GM18526 (cell line): ENCODE results near the gene TLX2.
A peak's percentile ranks its signal among the peaks of the same experiment; 100 is the strongest.

Experiments
- POLR2A ChIP-seq: IDR thresholded peaks from 3 replicates; pipeline ENCODE4 v1.6.1; 2011; ENCODE audit not compliant: insufficient read length; ENCODE audit errors: extremely low read depth

Gene TLX2

DNA sequence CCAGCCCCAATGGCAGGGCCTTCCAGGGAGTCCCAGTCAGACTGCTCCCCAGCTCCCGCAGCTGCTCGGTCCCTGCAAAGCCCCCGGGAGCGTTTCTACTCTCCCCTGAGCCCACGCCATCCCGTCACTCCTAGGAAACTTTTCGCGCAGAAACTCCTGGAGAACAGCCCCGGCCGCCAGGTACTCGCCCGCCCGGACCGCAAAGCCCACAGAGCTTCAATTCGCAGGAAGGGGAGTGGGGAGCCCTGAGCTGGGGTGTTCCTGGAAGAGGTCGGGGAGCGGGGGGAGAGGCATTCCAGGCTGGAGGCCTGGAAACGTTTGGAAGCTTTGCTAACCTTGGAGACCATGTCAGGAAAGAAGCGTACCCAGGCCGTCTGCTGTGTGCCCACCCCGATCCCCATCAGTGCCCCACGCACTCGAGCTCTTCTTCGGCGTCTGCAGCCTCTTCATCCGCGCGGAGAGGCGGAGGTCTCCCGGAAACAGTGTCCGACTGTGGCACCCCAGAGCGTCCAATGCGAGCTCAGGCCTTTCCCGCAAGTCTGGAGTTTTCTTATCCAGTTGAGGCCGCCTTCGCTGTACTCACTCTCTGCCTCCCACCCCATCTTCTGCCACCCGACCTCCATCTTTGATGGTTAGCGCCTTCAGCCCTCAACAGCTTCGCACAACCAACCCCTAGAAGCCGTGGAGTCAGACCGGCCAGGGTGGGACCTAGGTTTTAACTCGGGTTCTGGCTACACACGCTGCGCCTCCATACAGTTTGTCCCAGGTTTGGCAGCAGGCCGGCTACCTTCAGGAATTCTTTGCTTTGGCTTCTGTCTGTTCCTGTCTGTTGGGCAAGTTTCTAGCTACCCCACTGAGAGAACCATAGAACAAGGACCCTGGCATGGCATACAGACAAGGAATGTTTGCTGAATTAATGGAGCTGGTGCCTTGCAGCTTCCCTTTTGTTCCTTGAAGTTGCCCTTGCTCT is 10.5 kb upstream of the TLX2 start:
- TF ChIP-seq POLR2A, result no peak

DNA sequence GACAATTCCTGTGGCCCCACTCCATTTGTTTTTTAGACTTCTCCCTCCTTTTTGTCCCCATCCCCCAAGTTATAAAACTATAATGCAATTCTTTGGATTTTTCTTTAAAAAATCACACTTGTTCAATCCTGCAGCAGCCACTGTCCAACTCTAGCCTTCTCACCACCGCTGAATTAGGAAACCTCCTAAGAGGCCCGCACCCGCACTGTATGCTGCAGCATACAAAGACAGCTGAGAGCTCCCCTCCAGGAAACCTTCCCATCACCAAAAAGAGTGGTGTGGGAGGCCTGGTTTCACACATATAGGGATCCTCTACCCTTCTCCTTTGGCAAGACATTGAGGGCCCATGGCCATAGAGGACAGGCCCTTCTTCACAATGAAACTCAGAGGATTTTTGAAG is 9.7 kb upstream of the TLX2 start:
- TF ChIP-seq POLR2A, result no peak

DNA sequence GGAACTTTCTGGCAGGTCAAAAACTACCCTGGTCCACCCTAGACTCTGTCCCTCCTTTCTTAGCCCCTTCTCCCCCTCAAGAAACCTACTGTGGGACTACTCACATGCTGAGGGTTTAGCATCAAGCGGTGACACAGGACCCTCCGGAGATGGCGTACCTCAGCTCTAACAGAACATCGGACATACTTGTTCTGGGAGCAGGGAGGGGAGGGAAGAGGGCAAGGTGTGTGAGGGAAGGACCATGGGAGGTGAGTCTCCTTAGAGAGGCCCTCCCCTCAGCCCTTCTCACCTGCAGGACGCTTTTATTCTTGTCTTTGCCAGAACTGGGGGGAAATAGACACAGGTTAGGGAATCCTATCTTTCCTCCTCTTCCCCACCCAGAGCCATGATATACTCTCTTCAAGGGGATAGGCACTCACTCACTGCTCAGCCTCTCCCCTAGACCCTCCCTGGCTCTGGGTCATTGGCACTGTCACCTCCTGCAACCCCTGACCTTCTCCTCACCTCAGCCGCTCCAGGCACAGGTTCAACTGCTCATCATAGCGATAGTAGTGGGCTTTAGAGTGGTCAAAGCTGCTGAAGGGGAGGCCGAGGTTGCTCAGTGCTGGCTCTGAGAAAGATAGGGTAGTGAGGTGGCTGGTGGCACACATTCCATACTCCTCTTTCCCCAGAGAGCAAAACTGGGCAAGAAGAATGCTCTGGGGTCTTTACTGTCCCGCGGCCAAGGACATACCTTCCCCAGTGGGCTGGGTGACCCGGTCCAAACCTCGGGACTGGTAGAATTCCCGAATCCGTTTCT is 8.6 kb upstream of the TLX2 start:
- TF ChIP-seq POLR2A, result no peak

DNA sequence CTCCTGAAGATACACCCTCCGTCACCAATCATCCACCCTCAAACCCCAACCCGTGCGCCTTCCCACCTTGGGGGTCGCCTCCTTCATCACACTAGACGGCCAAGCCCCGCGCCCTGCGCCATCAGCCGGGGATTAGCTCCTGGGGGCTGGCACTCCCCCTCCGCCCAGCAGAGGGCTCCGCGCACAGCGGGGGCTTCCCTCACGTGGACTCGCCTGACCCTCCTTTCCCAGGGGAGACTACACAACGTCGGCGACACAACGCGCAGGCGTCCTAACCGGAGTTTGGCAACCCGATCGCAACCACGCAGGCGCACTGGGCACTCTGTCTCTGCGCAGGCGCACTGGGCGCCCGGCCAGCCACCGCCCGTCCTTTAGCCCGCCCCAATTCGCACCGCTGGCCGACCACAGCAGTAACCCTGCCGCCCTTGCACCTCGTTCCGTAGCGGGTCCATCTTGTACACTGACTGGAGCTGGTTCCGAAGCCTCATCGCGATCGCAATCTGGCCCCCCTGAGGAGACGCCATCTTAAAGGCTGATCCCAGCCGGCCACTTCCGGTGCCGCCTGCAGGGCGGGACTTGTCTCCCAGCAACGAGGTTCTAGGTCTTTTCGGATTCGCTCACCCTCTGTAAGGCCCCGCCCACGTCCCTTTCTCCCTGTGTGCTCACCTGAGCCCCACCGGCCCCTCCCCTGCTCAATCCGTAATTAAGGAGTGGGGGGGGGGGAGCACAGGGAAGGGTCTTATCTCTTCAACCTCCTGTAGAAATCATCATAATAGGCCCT is 6.9 kb upstream of the TLX2 start, which contains the start of gene PCGF1:
Gene PCGF1, minus strand, starts transcription at position 551 of the 781 bp plus-strand sequence. Its CDS starts 27 bp downstream, at position 524.
- peak; percentile 88 for TF ChIP-seq POLR2A

DNA sequence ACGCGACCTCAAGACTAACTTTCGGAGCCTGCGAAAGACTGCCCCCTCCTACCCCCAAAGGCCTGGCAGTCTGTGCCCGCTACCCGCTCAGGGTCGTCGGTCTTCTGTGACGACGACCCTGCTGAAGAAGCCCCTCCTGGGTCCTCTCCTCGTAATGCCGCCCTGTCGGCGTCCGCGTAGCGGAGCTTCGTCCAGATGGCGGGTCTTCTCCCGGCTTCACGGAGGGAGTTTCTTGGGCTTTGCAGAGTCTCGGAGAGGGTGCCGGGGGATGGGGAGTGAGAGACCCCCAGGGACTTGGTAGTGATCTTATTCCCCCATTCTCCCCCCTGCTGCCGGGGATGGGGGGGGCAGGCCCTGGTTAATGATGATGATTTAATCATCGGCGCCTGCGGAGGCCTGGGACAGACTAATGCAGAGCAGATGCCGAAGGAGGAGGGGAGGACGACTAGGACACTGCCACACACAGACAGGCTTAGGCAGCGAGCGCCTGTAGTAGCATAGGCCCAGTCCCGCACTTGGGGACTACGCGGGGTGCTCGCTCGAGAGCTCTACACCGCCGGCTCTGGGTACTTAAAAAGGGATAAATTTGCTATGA is 6.2 kb upstream of the TLX2 start:
- no peak for TF ChIP-seq POLR2A

DNA sequence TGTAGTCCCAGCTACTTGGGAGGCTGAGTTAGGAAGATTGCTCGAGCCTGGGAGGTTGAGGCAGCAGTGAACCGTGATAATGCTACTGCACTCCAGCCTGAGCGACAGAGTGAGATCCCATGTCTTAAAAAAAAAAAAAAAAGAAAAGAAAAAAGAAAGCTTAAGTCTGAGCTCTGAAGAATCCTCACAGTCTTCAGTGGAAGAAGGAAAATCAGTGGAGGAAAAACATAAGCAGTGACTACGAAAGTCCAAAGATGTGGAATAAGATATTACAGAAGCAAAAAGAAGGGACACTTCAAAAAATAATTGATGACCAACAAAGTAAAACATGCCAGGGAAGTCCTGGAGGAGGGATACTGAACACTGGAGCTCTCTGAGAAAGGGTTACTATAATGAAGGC is 4.0 kb upstream of the TLX2 start:
- TF ChIP-seq POLR2A, result no peak

DNA sequence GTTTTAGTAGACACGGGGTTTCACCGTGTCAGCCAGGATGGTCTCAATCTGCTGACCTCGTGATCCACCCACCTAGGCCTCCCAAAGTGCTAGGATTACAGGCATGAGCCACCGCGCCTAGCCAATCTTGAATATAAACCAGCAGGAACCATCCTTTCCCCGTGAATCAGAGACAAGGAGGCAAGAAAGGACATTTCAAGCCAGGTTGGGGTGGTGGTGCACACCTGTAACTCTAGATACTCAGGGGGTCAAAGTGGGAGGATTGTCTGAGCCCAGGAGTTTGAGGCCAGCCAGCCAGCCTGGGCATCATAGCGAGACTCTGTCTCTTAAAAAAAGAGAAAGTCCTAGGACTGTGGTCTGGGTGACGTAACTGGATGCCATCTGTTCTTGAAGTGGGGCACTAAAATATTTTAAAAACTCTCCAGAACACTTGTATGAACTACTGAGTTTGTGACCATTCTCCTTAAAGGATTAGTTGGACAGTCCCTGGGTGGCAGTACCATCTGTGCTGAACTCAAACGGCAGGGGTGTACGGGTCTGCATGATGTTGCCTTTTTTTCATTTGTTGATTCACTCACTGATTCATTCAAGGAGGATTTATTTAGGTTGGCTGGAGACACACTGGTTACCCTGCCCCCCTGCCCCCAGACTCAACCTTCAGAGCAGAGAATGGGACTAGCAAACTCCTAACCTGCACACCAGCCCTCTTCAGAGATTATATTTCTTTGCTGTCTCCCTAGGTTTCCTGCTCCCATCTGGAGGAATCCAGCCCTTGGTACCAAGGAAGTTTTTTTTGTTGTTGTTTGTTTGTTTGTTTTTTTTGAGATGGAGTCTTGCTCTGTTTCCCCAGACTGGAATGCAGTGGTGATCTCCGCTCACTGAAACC is 2.9 kb upstream of the TLX2 start:
- TF ChIP-seq POLR2A, result no peak

DNA sequence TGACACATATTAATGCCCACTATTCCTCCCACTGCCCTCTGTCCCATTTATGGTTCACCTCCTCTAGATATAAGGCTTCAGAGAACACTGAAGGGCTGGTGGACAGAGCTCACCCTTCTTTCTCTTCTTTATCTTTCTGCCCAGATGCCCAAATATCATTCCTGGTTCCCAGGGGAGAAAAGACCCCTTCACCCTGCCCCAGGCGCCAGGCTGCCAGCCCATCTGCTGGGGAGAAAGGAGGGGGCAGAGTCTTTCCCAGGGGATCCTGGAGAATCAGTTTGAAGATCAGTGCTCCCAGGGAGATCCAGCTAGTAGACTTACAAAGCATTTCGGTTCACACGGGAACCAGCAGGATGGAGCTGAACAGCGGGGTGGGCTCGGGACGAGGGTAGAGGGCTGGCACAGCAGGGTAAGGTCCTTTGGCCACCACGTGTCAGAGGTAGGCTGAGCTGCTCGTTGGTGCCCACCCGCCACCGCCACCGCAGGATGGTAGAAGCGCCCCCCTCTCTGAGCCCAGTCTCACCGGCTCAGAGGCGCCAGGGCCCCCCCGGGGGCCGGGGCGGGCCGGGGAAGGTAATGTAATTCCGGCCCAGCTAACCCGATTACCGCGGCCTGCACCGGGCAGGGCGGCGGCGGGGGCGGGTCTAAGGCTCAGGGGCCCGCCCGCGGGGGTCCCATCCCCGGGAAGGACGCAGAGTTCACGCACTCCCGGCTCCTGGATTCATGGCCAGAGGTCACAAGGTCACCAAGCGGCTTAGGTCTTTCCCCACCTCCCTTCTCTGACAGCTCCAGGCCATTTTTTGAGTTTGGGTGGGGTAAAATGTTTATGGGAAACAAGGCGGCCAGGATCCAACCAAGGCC is 1.3 kb upstream of the TLX2 start:
- no peak for TF ChIP-seq POLR2A

DNA sequence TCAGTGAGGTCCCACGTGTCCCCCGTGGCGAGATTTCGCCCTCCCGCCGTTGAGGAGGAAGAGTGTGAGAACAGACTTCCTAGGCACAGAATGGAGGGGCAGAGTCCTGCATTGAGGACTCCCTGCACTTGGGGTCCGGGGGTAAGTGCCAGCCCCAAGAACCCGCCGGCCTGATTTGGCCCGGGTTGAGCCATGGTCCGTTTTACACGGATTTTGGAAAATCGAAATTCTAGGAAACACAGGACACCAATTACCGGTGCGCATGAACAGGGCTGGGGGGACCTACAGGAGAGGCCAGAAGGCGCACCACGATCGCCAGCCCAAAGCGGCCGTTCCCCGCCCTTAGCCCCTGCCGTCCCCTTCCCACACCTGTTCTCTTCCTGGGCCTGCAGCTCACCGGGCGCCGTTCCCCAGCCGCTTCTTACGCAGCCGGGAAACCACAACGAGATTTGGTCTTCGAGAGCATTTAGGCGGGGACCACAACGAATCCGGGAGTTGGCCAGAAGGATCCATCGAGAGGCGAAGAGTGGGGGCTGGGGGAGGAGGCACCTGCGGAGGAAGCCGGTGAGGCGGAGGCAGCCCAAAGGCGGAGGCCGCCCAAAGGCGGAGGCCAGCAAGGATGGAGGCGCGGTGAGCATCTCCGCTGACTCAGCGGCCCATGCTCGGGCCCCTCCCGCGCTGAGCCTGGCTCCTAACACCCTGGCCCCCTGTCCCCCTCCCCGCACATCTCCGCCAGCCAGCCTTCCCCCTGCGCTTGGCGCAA is 464 bp upstream of the TLX2 start:
- TF ChIP-seq POLR2A, result no peak

DNA sequence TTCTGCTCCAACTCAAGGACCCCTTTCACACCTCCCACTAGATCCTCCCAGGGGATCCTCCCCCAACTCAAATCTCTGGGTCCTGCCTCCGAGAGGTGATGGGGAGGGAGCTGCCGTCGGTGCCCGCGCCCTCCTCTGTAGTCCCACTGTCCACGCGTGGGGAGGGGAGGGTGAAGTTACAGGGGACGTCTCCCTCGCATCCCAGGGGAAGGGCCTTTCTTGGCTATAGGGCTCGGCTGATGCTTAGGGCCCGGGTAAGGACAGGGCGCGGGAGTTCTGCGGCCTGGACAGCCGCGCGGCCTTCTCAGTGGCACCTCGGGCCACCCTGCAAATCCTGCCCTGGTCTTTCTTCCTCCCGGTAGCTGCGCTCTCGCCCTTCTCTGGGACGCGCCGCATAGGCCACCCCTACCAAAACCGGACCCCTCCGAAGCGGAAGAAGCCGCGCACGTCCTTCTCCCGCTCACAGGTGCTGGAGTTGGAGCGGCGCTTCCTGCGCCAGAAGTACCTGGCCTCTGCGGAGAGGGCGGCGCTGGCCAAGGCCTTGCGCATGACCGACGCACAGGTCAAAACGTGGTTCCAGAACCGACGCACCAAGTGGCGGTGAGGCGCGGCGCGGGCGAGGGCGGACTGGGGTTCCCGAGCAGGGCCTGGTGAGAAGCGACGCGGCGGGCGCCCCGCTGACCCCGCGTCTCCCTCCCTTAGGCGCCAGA is 1.2 kb downstream of the TLX2 start:
- no peak for TF ChIP-seq POLR2A

DNA sequence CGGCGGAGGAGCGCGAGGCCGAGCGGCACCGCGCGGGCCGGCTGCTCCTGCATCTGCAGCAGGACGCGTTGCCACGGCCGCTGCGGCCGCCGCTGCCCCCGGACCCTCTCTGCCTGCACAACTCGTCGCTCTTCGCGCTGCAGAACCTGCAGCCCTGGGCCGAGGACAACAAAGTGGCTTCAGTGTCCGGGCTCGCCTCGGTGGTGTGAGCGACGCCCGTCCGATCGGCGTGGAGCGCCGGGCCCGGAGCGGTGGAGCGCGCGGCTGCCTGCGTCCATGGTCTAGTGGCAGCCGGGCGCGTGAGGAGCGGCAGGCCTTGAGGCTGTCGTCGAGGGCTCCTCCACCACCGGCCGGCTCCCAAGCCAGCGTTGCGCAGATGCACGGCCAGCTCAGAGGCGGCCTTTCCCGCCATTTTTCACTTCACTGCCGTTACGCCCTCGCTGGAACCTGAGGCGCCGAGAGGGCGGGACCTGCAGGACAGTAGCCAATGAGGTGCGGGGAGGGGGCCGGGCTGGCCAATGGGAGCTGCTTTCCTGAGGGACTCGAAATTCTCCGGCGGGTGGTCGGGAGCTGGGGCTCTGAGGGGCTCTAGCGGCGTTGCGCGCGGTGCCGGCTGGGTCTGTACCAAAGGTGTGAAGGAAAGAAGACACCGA is 1.9 kb downstream of the TLX2 start:
- no peak for TF ChIP-seq POLR2A
